ENCODE results near the gene RGS2.
A peak's percentile ranks its signal among the peaks of the same experiment; 100 is the strongest.

RGS2 gene, protein sequence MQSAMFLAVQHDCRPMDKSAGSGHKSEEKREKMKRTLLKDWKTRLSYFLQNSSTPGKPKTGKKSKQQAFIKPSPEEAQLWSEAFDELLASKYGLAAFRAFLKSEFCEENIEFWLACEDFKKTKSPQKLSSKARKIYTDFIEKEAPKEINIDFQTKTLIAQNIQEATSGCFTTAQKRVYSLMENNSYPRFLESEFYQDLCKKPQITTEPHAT

DNA sequence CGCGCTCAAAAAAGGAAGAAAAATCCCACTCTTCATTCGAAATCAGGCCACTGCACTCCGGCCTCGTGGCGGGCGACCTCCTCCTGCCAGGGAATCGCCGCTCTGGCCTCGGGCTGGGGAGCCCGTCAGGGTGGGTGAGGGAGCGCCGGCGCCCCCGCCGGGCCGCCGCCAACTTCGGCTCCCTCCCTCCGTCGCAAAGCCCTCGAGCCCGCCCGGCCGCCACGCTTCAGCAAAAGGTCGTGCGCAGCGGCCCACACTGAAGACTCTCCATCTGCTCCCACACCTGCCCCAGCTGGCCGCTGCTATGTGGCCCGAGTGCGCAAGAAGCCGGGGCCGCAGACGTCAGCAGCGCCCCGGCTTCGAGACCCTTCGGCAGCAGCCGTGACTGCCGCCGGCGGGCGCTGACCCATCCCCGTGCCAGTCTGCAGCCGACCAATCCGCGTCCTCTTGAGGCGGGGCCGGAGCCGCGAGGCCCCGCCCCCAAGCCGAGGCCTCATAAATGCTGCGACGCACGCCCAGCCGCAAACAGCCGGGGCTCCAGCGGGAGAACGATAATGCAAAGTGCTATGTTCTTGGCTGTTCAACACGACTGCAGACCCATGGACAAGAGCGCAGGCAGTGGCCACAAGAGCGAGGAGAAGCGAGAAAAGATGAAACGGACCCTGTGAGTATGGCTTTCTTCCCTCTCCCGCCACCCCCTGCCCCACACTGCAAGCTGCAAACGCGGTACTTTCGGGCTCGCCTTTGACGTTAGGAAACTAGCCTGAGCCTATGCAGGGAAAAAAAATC is at the start of gene RGS2:
Gene RGS2, plus strand, starts transcription at position 522 of the 789 bp plus-strand sequence. Its CDS starts 33 bp downstream, at position 555.
- peak; percentile 75 for DNase-seq (ENCODE audit: low read depth, low spot score)

DNA sequence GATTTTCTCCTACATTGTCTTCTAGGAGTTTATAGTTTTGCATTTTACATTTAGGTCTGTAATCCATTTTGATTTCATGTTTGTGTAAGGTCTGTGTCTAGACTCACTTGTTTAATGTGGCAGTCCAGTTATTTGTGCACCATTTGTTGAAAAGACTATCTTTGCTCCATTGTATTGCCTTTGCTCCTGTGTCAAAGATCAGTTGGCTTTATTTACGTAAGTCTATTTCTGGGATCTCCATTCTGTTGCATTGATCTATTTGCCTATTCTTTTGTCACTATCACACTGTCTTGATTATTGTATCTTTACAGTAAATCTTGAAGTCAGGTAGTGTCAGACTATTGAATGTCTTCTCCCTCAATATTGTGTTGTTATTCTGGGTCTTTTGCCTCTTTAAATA is 49.7 kb upstream of the RGS2 start:
- DNase-seq (ENCODE audit: low read depth, low spot score) = no peak

DNA sequence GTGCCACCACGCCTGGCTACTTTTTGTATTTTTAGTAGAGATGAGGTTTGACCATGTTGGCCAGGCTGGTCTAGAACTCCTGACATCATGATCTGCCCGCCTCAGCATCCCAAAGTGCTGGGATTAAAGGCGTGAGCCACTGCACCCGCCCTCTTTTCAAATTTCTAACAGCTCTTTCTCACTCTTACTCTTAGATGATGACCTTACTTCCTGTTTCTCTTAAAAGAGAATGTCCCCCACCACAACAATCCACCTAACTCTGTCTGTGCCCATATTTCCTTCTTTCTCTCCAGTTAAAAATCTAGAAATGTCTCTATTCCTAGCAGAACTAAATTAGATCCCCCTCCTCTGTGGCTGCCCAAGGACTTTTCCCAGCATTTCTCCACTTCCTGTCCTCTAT is 46.6 kb upstream of the RGS2 start:
- DNase-seq (ENCODE audit: low read depth, low spot score) = no peak

DNA sequence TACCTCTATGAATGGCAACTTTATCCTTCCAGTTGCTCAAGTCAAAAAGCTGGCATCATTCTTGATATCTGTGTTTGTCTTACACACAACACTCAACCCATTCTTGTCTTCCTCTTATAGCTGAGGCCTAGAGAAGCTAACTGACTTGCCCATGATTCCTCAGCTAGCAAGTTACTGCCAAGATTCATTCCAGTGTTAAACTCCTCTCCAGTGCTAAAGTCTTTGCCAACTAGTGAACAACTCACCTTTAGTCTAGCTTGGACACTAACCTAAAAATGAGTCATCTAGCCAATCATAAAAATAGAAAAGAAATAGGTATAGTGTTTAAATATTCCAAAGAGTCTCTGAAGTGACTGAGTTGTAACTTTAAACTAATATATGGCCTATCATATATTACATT is 45.6 kb upstream of the RGS2 start:
- DNase-seq (ENCODE audit: low read depth, low spot score) = no peak

DNA sequence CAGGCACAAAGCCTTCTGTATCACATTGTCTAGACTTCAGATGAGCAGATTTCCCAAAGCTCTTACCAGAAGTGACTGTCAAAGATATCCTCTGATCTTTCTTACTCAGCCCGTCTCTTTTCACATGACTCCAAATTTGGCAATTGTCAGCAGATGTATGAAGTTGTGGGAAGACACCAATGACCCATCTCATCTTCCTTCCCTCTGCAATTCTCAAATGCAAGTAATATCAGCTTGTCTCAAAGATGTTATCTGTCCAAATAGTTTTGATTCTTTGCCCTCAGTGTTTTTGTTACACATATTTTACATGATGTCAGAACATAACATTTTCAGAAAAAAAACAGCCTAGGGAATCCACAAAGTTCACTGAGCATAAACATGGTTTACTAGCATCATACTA is 45.1 kb upstream of the RGS2 start:
- DNase-seq (ENCODE audit: low read depth, low spot score) = no peak

DNA sequence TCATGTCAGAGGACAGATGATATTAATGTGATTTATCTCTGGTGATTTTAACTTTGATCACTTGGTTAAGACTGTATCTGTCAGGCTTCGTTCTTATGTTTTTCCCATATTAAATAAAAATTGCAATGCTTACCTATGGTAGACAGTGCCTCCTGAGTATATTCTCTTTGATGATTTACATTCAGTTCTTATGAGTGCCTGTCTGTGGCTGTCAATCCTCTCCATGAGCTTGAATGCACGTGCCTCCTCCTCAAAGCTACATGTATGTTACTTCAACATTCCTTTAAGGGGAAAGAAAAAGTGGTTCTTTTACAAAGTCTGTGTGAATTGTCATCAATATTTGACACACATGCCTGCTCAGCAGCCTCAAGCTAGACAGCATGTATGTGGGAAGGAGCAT is 44.2 kb upstream of the RGS2 start:
- no peak for DNase-seq (ENCODE audit: low read depth, low spot score)

DNA sequence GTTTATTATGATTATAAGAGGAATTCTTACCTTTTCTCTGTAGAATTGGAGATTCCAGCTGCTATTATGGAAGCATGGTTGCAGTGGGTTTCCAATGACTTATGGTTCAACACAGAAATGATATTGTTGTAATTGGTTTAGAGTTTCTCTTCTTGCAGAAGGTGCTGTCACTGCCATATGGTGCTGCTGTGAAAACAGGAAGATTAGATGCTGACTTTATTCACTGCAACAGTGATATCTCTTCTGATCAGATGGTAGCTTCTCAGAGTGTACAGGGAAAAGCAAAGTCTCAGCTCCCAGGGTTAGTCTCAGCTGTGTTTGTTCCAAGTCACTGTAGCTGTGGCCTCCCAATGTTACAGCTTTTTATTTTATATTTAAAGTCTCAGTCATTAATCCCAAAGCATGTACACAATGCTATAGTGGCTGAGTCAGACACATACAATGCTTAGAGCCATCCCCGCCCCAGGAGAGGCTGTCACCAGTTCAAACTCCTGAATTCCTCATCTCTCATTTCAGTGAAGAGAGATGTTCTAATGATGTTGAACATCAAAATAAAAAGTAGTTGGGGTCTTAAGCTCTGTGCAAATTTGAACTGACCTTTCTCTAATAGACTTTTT is 42.7 kb upstream of the RGS2 start:
- no peak for DNase-seq (ENCODE audit: low read depth, low spot score)

DNA sequence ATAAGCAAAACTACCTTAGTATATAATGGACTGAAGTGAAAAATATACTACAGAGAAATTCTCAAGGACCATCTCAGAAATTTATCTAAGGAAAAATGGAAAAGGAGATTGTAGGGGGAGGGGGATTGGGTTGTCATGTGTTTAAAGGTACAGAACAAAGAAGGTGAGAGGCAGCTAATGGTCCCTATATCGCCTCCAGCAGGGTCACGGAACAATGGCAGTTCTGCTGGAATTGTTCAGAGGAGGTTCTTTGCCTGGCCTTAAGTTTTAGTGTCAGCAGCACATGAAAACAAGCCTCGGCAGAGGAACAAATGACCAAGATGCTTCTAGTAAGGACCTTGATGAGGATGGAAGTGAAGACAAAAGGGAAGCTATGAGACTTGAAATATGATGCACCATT is 42.0 kb upstream of the RGS2 start:
- DNase-seq (ENCODE audit: low read depth, low spot score) = no peak

DNA sequence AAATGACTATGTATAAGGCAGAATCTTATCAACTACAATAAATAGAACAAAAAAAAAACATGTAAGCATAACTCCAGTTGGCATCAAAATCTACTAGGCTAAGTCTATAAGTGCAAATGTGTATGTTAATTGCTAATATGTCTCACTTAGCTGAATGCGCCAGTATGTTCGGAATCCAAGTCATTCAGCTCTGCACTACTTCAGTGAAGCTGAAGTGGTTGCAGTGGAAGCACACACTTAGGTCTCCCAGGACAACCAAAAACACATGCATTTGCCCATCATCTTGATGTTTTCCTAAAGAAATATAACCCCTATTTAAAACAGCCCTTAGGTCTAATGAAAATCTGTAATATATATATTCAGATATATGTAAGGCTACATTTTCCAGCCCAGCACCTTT is 41.0 kb upstream of the RGS2 start:
- no peak for DNase-seq (ENCODE audit: low read depth, low spot score)

DNA sequence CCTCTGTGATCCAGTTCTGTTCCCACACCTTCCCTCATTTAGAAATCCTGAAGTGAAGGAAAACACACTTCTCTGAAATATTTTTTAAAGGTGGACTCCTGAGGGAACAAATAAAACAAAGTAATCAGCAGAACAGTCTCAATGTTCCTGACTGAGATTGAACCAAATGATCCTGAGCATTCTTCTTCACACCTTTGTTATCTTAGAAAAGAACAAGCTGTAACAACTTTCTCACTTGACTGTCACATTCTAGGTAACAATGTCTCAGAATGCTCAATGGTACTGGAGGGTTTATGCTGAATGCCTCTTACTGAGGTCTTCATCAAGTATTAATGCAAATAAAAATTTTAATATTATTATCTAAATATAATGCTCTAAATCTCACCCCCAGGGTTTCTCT is 40.4 kb upstream of the RGS2 start:
- DNase-seq (ENCODE audit: low read depth, low spot score) = no peak

DNA sequence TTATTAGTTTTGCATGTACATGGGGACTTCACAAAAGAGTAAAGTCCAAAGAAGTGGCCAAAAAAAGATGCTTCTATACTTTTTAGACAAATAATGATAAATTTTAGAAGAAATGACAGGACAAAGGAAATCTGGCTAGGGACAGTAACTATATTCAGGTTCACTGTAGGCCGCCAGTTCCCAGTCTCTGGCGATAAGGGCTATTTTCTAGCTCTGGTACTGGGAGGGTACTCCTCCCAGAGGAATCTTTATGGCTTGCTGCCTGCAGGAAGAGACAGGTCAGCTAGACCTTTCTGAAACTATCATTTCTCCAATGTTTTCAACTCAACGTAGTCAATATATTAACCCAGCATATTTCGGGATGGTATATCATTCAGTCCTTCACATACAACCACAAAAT is 37.5 kb upstream of the RGS2 start:
- DNase-seq (ENCODE audit: low read depth, low spot score) = no peak

DNA sequence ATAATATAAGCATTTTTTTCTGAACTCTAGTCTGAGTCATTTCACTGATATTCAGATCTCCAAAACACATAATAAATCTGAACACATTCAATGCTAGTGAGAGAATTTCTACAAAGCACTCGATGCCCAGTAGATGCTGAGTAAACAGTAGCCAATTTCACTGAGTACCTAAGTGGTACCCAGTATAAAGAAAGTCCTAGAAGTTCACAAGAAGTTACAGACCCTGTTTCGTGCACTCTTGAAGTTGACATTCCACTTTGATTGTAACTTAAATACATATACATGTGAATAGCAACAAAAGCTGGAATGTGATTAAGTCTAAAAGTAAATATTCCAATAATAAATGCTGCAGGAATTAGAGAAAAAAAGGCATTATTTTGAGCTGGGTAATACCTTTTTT is 33.2 kb upstream of the RGS2 start:
- no peak for DNase-seq (ENCODE audit: low read depth, low spot score)

DNA sequence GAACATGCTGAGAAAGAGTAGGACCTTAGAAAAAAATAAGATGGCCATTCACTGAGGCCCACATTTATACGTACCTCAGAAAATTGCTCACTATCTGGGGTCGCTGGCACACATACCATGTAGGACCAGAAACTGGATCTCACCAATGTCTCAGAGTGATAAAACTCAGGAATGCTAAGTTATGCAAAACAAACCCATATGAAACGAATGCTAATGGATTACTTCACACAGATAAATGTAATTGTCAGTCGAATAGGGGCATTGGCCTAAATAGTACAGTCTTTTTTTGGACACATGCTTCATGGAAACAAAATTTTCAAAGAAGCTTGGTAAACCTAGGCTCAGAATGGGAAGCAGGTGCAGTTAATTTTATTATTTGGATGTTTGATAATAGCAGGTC is 32.6 kb upstream of the RGS2 start:
- no peak for DNase-seq (ENCODE audit: low read depth, low spot score)

DNA sequence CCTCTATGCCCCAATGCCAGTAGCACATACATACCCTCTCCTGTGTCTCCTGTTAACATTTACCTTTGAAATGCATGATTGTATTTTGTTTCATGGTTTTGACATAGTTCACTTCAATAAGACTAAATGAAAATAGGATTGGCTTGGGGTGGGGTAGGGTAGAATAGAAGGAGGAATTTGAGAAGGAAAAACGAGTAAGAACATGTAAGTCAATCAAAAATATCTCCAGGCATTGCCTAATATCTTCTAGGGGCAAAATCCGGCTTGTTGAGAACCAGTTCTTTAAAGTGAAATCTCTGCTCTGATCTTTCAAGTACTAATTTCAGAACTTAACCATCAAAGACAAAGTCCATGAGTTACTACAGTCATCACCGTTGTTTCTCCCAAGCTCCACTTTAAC is 31.8 kb upstream of the RGS2 start:
- DNase-seq (ENCODE audit: low read depth, low spot score) = no peak

DNA sequence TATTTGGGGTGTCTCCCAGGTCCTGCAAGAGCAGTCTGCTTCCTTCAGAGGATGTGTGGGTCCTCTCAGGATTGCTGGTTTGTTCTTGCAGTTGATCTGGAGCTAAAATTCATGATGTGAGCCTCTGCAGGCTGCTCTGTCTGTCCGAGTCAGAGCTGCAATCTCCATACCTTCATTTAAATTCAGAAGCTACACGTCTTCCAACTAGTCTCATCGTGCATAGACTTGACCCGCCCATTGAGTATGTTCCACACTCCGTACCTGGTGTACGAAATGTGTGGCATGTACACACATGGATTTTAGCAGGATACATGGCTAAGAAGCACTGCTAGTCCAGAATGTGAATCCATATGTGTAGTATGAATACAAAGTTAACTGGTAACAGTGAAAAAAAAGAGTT is 25.0 kb upstream of the RGS2 start:
- no peak for DNase-seq (ENCODE audit: low read depth, low spot score)

DNA sequence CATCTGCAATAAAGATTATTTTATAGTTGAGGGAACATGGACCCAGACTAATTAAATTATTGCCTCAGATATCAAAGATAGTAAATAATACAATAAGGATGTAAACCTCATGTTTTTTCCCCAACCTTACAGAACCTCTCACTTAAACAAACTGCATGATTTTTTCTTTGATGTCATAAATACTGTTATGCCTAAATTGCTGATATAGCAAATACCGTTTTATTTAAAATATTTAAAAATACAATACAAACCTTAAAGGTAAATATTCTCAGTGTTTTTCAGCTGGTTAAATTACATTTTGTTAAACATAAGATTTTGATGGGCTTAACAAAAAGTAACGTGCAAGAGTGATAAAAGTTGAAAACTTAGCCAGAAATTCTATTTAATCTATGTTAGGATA is 24.4 kb upstream of the RGS2 start:
- DNase-seq (ENCODE audit: low read depth, low spot score) = no peak

DNA sequence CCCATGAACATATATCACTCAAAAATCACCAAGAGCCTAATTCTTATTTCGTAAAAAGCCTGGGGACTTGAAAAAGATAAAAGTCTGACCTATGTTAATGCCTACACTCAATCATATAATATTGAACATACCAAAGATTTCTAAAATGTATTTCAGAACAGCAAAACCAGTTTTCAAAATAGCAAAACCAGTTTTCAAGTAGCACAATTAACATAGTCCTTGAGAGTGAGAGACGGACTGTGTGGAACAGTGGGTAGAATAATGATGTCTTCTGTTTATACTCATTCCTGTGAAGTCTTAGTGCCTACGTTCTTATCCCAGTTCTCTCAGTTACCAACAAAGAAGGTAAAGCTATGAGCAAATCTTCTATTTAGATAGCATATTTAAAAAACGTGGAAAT is 22.3 kb upstream of the RGS2 start:
- DNase-seq (ENCODE audit: low read depth, low spot score) = no peak

DNA sequence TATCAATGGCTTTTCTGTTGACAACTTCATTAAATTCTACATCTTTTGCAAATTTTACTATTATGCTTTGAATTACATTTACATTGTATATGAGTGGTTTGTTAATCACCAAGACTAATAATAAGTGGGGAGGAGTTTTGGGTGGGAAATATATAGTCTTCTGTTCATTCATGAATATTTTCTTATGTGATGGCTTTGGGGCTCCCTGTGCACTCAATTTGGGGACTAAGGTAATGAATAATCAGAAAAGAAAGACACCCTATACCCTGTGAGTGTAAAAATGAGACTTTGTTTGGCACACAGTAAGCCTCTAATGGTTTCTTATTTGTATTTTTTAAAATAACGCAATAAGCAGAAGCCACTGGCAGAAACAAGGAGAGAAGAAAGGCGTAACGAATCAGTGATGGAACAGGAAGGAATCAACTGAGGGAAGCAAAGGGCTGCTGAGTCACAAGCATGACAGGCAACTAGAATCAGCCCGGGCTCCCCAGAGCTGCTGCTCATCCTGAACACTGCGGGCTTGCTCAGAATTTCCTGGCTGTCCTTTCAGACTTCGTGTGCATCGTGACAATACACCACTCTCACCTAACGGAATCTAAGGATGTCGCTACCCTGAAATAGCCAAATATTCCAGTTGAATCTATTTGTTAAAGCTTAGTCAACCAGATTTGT is 20.8 kb upstream of the RGS2 start:
- no peak for DNase-seq (ENCODE audit: low read depth, low spot score)

DNA sequence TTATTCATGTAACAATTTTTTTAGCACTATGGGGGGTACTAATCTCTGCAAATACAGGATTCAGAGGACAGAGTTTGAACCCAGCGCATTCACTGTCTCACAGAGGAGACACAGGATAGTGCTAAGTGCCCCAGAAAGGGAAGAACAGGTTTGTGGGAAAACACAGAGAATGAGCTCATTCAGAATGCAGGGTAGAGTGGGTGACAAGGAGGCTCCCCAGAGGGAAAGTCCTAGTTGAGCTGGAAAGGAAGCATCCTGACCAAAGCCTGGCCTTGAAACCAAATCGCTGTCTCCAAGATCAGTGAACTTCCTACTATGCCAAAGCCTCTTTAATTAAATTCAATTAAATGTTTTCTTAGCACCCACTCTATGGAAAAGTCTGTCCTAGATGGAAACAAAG is 19.0 kb upstream of the RGS2 start:
- no peak for DNase-seq (ENCODE audit: low read depth, low spot score)

DNA sequence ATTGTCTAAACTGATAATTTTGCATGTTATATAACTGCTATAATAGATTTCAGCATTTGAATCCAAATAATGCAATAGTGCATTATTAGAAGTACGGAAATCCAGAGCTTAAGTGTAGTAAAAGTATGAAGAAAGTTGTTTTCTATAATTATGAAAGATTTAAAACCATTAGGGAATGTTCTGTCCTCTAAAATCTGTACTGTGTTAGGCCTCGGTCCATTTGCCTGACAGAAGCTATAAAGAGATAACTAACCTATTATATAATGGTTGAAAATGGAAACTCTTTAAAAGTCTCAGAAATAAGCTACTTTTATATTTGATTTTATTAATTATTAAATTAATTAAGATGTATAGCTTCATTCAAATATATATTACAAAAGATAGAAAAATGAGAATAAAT is 16.2 kb upstream of the RGS2 start:
- DNase-seq (ENCODE audit: low read depth, low spot score) = no peak

DNA sequence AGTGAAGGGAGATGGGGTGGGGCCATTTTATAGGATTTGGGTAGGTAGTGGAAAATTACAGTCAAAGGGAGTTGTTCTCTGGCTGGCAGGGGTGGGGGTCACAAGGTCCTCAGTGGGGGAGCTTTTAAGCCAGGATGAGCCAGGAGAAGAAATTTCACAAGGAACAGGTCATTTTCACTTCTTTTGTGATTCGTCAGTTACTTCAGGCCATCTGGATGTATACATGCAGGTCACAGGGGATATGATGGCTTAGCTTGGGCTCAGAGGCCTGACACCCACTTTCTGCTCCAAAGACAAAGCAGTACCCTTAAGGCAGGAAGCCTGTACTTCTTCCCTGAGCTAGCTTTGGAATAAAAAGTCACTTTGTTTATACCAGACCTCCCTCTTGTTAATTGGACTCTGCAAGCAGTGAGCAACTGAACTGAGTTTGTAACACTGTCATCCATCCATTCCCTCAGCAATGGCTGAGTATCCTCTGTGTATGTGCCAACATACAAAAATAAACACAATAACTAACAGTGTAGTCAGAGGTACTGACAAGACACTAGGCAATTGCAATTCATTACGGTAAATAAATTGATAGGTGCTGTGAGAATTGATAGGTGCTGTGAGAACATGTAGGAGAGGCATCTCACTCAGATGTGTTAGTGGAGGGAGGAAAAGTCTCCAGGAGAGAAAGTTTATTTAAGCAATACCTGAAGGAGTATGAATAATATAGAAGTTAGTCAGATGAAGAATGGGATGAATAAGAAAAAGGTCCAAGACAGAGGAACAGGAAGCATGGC is 14.7 kb upstream of the RGS2 start:
- no peak for DNase-seq (ENCODE audit: low read depth, low spot score)

DNA sequence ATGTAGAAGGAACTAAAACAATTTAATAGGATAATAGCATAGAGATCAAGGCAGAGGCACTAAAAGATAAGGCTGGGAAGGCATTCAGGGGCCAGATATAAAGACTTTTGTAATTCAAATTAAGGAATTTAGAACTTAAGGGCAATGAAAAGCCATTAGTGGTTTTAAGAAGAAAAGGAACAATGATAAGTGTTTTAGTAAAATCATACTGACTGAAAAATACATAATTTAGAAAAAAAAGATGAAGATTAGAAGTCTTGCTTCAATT is 14.1 kb upstream of the RGS2 start:
- DNase-seq (ENCODE audit: low read depth, low spot score) = no peak
